ENCODE measurements around the gene KRT73. TPM values are rescaled to one million over a fixed set of nuclear protein-coding genes. Genes with fewer than 3 reads are reported as not detected.

KRT73 gene
- total RNA-seq, 1 experiment from 2014 or later: not detected

- POLR2A ChIA-PET: interaction anchor here (0.6 kb wide), 1 partner anchor 20 kb away, joined by 3 read pairs; no protein-coding TSS in a partner anchor
- no peaks in the 10 kb centered on the region for H3K4me1 Mint-ChIP-seq (ENCODE audit: insufficient read depth, unreplicated experiment)
Observed at GRCh38 chr12:52611080-52611468, 7.3 kb downstream of the KRT73 start.

GRCh38 chr12:52608826-52609630, 9.3 kb downstream of the KRT73 start:
- no peak overlapping the region for H3K4me3 Mint-ChIP-seq (ENCODE audit: unreplicated experiment)
- H3K27me3 Mint-ChIP-seq (ENCODE audit: insufficient read depth, unreplicated experiment): peaks cover 64% of the 10 kb centered on the region
- no peaks in the 10 kb centered on the region for H3K9me3 Mint-ChIP-seq (ENCODE audit: unreplicated experiment)
- no TSS peak for BruUV-seq (replicated peaks)
- ChIA-PET POLR2A (interaction anchor here (0.8 kb wide), 1 partner anchor 112 kb away, joined by 3 read pairs; no protein-coding TSS in a partner anchor), CTCF (interaction anchor here (0.5 to 1.1 kb wide), 3 partner anchors 64 to 331 kb away, joined by 3 read pairs; no protein-coding TSS in a partner anchor)
- DNase-seq (ENCODE audit: unreplicated experiment): no peak
- H3K36me3 Mint-ChIP-seq (ENCODE audit: insufficient read depth, unreplicated experiment): no peaks in the 10 kb centered on the region
- H3K4me1 Mint-ChIP-seq (ENCODE audit: insufficient read depth, unreplicated experiment): no peaks in the 10 kb centered on the region
- intact Hi-C loops (cut with micrococcal nuclease): no loop called here
- no peak for TF ChIP-seq CTCF (IDR thresholded peaks at IDR 0.05; ENCODE audit: unreplicated experiment)
- H3K27ac Mint-ChIP-seq (ENCODE audit: low read depth, unreplicated experiment): no peak overlapping the region

More at GRCh38 chr12:52611080-52611468, 7.3 kb downstream of the KRT73 start:
- intact Hi-C loops (cut with micrococcal nuclease): no loop called here
- CTCF ChIA-PET: interaction anchor here (0.7 kb wide), 1 partner anchor 183 kb away, joined by 3 read pairs; no protein-coding TSS in a partner anchor
- H3K27ac Mint-ChIP-seq (ENCODE audit: low read depth, unreplicated experiment): no peak overlapping the region
- no peaks in the 10 kb centered on the region for H3K36me3 Mint-ChIP-seq (ENCODE audit: insufficient read depth, unreplicated experiment)
- H3K27me3 Mint-ChIP-seq (ENCODE audit: insufficient read depth, unreplicated experiment): peaks cover 63% of the 10 kb centered on the region
- TF ChIP-seq CTCF (IDR thresholded peaks at IDR 0.05; ENCODE audit: unreplicated experiment): no peak
- no peak for DNase-seq (ENCODE audit: unreplicated experiment)
- H3K4me3 Mint-ChIP-seq (ENCODE audit: unreplicated experiment): no peak overlapping the region
- H3K9me3 Mint-ChIP-seq (ENCODE audit: unreplicated experiment): no peaks in the 10 kb centered on the region
- BruUV-seq (replicated peaks): no TSS peak

- H3K4me1 Mint-ChIP-seq (ENCODE audit: insufficient read depth, unreplicated experiment): no peaks in the 10 kb centered on the region
- no peaks in the 10 kb centered on the region for H3K9me3 Mint-ChIP-seq (ENCODE audit: unreplicated experiment)
- BruUV-seq (replicated peaks): no TSS peak
- CTCF ChIA-PET: interaction anchor here (1.1 kb wide), 1 partner anchor 217 kb away, joined by 3 read pairs; no protein-coding TSS in a partner anchor
- H3K27me3 Mint-ChIP-seq (ENCODE audit: insufficient read depth, unreplicated experiment): peaks cover 64% of the 10 kb centered on the region
- POLR2A ChIA-PET: no interaction called here
- intact Hi-C loops (cut with micrococcal nuclease): no loop called here
- DNase-seq (ENCODE audit: unreplicated experiment): no peak
- no peak overlapping the region for H3K27ac Mint-ChIP-seq (ENCODE audit: low read depth, unreplicated experiment)
- no peak for TF ChIP-seq CTCF (IDR thresholded peaks at IDR 0.05; ENCODE audit: unreplicated experiment)
- H3K4me3 Mint-ChIP-seq (ENCODE audit: unreplicated experiment): no peak overlapping the region
- no peaks in the 10 kb centered on the region for H3K36me3 Mint-ChIP-seq (ENCODE audit: insufficient read depth, unreplicated experiment)
Observed at GRCh38 chr12:52608161-52608560, 10.2 kb downstream of the KRT73 start.

- Mint-ChIP-seq H3K27ac (ENCODE audit: low read depth, unreplicated experiment) (no peak overlapping the region), H3K9me3 (ENCODE audit: unreplicated experiment) (no peaks in the 10 kb centered on the region), H3K36me3 (ENCODE audit: insufficient read depth, unreplicated experiment) (no peaks in the 10 kb centered on the region), H3K4me1 (ENCODE audit: insufficient read depth, unreplicated experiment) (no peaks in the 10 kb centered on the region), H3K4me3 (ENCODE audit: unreplicated experiment) (no peak overlapping the region), H3K27me3 (ENCODE audit: insufficient read depth, unreplicated experiment) (peaks cover 64% of the 10 kb centered on the region)
- DNase-seq (ENCODE audit: unreplicated experiment): no peak
- TF ChIP-seq CTCF (IDR thresholded peaks at IDR 0.05; ENCODE audit: unreplicated experiment): no peak
- ChIA-PET CTCF (no interaction called here), POLR2A (no interaction called here)
- intact Hi-C loops (cut with micrococcal nuclease): no loop called here
- BruUV-seq (replicated peaks): no TSS peak
Observed at GRCh38 chr12:52607314-52607713, 11.0 kb downstream of the KRT73 start.
